Activated gamma-delta T cell (primary cell): ENCODE data around the gene OR2W3.

Experiments used
- DNase-seq: peaks from one replicate; lab custom pipeline; 2025; lab: John Stamatoyannopoulos, UW
- total RNA-seq, 2 donors: gene quantifications; one replicate each; lab custom pipeline; 2026; lab: John Stamatoyannopoulos, UW

Gene OR2W3
- total RNA-seq, result 0.10 to 0.70 reads per million in 2 donors

DNA sequence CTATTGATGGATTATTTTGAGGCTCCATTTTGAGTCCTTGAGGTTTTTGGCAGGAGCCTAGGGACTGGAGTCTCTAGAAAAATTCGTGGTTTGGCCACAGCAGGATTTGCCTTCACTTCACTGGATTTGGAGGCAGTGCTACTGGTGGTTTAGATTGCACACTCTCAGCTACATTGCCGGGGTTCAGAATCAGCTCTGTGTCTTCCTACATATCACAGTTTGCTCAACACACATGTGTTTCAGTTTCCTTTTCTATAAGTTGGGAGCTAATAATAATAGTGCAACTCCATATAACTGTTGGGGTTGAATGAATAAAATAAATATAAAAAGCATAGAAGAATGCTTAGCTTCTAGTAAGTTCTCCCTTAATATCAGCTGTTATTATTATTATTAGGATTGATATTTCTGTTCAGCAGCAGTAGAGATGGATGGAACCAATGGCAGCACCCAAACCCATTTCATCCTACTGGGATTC is at the start of gene OR2W3:
Gene OR2W3 (plus strand): TSS at position 425 of the 475 bp plus-strand sequence. CDS start 0 bp downstream, at position 425.
- DNase-seq, result no peak

DNA sequence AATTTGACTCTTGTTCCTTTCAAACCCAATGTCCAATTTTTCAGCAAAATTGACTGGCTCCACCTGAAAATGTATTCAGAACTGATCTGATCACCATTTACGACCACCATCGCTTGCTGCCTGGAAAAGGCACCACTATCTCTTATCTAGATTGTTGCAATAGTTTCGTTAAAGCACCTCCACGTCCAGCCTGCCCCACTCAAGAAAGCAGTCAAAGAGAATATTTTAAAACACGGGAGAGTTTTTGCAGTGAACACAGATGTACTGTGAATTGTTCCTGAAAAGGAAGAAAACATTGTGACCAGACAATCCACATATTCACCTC is 49.7 kb upstream of the OR2W3 start:
- DNase-seq, result no peak

DNA sequence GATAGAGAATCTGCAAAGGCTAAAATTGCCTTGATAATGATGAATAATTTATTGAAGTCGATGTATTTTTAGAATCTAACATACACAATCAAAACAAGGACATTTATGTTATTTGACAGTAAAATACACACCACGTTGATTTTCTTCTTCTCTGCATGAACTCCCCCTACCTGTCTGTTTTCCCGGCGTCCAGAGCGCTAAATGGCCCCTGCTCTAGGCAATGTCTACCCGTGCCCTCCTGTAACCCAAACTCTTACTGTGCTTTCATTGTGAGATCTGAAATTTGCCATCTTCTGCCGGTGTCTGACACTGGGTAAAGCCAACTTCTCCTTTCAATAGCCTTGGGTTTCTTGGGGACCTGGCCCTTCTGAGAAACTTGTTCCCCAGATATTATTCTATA is 47.0 kb upstream of the OR2W3 start:
- no peak for DNase-seq

DNA sequence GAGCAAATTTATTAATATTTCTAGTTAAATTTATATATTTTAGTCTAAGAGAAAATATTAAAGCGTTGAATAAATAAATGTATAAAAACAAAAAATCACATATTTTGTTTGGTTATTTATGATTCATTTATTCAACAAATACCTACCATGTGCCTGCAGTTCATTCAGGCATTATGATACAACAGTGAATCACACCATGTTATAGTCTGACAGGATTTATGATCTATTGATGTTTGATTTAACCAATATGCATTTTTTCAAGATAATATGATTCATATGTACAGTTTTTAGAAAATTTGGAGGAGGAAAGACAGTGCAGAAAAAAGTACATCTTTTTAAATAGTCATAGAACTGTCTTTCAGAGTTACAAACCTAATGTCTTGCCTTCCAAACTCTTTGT is 45.8 kb upstream of the OR2W3 start:
- no peak for DNase-seq

DNA sequence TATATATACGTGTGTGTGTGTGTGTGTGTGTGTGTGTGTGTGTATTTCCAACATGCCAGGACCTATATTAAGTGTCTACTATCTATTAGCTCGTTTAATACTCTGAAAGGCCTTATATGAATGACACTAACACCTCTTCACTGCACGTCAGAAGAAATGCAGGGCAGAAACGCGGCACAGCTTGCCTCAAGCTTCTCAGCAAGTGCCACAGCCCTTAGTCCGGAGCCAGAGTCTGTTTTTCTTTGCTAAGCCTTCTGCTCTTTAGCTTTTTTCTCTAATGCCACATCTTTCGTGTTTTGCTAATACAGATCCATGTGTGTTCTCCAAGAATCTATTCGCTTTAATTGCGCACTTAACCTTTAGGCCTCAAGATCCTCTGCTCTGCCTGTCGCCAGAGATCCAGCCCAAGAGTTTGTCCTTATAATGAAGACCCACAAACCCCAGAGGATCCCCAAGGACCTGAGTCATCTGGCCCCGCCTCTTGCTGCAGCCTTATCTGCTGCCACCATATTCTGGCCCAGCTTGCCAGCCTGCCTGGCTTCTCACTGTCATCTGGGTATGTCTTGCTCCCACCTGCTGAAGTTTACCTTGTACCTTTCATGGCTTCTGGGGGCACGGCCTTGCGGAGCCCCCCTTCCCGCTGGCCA is 40.4 kb upstream of the OR2W3 start:
- no peak for DNase-seq

DNA sequence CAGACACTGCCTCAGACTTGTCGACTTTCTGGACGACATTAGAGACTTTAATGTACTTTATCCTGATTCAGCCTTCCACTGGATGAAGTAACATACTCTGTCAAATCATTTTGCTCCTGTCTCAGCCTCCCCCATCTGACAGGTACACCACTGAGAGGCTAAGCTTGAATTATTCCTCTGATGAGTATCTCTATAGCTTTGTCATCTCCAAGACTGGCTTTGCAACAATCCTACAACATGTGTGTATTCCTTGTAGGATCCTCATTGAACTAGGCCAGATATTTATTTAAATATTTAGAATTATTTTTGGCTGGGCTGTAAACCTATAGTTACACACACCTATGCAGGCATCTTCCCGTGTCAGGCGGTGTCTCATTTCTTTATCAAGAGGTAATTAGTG is 39.5 kb upstream of the OR2W3 start:
- DNase-seq, result no peak

DNA sequence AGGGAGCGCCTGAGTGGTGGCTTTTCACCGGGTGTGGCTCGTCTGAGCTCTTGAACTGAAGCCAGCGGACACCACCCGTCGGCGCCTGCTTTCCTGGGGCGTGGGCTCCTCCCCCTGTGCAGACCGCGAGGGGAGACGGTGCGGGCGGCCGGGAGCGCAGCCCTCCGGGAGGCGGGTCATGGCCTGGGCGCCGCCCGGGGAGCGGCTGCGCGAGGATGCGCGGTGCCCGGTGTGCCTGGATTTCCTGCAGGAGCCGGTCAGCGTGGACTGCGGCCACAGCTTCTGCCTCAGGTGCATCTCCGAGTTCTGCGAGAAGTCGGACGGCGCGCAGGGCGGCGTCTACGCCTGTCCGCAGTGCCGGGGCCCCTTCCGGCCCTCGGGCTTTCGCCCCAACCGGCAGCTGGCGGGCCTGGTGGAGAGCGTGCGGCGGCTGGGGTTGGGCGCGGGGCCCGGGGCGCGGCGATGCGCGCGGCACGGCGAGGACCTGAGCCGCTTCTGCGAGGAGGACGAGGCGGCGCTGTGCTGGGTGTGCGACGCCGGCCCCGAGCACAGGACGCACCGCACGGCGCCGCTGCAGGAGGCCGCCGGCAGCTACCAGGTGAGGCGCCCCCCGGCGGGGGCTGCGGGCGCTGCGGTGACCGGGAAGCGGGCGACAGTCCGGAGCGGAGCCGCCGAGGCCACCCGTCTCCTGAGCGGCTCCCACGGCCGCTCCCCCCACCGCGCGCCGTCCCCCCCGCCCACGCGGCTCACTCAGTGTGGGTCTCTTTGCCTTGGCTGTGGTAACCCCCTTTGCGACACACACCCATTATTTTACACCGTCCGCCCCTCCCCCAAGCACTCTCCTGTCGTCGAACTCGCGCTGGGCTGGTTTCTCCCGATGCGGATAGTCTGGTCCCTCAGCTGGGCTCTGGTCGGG is 38.1 kb upstream of the OR2W3 start, which contains the start of gene TRIM58:
Gene TRIM58 (plus strand): TSS at position 119 of the 916 bp plus-strand sequence. CDS start 60 bp downstream, at position 179.
- DNase-seq, result no peak

DNA sequence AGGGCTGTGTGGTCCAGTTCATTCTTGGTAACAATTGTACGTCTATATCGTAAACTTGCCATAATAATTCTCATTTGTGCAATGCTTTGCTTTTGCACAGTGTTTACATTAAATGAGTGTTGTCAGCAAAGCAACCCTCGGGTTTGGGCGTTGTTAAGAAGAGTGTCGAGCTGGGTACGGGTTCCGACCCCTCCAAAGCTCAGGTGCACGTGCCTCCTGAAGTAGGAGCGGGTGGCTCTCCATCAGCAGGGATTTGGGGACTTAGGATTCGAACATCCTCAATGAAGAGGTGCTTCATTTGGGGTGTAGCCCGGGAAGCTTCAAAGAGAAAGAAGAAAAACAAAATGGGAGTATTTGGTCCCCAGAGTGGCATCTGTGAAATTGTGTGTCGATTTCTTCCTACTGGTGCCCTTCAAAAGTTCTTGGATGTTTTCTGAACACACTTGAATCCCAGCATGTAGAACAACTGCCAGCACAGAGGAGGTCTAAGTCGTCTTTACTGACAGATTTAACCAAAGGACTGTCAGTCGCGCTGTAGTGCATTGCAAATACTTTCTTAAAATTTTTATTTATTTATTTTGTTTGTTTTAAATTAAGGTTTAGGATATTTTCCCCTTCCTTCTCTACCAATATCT is 37.3 kb upstream of the OR2W3 start:
- no peak for DNase-seq

DNA sequence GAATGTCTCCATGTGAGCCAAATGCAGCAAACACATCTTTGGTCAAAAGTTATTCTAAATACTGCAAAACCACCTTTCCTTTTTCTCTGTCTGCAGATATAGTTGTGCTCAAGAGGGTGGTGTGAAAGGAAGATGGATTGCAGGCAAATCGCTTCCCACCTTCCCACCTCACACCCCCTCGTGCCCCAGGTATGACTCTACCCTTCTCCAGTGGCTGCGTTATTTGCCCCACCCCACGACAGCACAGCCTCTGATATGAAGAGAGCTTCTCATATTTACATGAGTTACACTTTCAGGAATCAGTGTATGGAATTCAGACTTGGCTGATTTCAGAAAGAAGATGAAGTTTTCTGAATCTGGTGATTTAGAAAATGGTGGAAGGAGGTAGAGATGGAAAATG is 32.6 kb upstream of the OR2W3 start:
- no peak for DNase-seq

DNA sequence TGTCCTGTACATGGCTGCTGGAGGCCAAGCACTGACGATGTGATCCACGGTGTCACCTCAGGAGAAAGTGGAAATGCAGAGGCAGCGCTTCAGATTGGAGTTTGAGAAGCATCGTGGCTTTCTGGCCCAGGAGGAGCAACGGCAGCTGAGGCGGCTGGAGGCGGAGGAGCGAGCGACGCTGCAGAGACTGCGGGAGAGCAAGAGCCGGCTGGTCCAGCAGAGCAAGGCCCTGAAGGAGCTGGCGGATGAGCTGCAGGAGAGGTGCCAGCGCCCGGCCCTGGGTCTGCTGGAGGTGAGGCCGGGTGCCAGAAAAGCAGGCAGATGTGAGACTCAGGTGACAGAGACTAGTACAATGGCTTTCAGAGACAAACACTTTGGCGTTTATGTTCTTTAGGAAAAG is 30.7 kb upstream of the OR2W3 start:
- DNase-seq, result no peak

DNA sequence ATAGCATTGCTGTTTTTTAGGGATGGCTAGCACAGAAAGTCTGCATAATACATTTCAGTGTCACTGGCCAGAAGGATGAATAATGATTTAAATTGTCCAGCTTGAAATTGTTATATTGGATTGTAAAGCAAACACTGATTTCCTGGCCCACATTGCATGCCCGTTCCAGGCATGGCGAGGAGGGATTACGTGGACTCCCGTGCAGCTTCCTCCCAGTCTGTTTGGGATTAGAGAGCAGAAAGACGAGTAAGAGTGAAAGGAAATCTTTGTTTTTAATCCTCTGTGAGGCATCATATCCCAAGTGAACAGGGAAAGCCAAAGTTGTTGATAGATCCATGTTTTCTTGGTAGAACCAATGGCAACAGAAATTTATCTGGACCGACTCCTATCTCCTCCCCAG is 30.0 kb upstream of the OR2W3 start:
- no peak for DNase-seq

DNA sequence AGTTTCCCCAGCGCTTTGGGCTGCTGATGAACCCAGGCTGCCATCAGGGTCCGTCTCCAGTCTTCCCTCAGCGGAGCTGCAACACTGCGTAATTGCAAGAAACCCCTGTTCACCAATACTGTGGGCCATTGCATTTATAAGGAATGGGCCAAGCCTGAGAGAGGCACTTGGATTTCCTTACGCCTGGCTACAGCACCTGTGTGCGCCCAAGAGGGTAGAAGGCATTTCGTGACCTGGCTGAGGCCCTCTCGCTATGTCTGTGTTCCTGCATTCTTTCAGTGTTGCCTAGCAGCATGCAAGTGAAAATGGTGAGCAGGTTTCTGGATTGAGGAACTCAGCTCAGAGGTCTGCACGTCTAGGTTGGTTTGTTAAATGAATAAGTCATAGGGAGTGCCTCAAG is 12.0 kb upstream of the OR2W3 start:
- no peak for DNase-seq

DNA sequence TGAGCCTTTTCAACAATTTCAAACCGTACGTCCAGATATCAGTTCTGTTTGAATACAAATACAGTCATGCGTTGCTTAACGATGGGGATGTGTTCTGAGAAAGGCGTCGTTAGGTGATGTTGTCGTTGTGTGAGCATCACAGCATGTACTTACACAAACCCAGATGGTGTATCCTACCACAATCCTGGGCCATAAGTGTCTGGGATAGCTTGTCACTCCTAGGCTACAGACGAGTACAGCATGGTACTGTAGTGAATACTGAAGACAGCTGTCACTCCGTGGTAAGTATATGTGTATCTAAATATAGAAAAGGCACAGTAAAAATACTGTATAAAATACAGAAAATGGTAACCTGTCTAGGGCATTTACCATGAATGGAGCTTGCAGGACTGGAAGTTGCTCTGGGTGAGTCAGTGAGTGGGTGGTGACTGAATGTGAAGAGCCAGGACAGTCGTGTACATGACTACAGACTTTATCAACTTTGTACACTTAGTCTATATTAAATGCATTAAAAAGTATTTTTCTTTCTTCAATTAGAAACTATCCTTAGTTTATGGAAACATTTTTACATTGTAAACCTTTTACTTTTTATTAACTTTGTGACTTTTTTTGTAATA is 10.5 kb upstream of the OR2W3 start:
- DNase-seq, result no peak

DNA sequence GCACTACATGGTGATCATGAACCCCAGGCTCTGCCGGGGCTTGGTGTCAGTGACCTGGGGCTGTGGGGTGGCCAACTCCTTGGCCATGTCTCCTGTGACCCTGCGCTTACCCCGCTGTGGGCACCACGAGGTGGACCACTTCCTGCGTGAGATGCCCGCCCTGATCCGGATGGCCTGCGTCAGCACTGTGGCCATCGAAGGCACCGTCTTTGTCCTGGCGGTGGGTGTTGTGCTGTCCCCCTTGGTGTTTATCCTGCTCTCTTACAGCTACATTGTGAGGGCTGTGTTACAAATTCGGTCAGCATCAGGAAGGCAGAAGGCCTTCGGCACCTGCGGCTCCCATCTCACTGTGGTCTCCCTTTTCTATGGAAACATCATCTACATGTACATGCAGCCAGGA is 589 bp downstream of the OR2W3 start:
- no peak for DNase-seq

DNA sequence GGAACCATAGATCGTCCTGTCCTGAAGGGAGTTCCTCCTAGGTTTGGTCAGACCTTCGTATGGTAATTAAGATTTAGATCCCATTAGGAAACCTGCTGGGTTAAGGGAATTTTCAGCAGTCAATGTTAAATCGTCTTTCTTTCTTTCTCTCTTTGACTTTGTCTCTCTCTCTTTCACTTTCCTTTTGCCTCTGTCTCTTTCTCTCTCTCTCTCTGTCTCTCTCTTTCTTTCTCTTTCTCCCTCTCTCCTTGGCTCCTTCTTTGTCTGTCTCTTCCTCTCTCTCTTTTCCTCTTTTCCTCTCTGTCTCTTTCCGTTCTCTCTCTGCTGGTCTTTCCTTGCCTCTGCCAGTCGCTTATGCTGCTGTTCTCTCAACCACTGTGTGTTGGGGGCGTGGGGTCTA is 8.7 kb downstream of the OR2W3 start:
- no peak for DNase-seq

DNA sequence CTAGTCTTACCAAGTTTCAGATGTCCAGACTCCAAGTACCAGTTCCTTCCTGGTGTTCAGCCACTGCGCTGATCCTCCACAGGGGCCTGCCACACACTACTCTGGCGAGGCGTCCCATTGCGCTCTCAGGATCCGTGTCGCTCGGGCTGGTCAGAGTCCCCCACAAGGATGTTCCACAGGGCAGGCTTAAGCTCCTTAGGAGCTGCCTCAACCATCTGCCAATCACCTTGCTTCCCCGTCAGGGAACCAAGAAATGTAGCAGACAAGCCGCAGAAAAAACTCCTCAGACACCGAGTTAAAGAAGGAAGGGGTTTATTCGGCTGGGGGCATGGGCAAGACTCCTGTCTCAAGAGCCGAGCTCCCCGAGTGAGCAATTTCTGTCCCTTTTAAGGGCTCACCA is 9.8 kb downstream of the OR2W3 start:
- no peak for DNase-seq

DNA sequence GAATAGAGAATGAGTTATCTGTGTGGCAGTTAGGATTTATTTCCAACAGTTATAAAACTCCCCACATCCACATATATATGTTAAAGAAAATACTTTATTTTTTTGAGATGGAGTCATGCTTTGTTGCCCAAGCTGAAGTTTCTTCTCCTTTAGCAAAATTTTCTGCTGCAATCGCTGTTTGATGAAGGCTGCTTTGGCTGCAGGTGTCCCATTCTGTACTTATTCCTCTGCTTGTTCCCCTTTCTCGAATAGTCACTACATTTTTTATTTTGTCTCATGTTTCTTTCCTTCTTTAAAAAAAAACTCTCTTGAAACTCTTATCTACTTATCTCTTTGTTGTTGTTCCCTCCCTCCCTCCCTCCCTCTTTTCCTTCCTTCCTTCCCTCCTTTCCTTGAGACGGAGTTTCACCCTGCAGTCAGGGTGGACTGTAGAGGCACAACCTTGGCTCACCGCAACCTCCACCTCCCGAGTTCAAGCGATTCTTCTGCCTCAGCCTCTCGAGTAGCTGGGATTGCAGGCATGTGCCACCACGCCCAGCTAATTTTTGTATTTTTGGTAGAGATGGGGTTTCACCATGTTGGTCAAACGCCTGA is 10.6 kb downstream of the OR2W3 start:
- DNase-seq, result no peak

DNA sequence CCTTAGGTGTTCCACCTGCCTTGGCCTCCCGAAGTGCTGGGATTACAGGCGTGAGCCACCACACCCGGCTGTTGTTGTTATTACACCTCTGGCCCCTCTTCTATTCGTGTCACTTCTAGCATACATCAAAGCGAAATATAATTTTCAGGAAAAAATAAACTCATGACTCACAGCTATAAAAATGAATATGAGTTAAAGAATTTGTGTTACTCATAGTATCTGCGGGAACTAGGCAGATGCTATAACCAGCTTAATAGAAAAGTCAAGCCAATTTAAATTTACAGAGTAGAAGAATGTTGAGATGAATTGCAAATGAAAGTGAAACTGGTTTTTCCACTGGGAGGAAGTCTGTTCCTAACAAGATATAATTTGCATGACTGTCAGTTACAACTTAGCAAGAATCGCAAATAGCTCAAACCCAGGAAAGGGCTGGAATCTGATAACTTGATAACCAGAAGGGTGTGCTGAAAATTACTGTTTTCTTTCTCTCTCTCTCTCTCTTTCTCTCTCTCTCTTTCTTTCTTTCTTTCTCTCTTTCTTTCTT is 11.2 kb downstream of the OR2W3 start:
- no peak for DNase-seq

DNA sequence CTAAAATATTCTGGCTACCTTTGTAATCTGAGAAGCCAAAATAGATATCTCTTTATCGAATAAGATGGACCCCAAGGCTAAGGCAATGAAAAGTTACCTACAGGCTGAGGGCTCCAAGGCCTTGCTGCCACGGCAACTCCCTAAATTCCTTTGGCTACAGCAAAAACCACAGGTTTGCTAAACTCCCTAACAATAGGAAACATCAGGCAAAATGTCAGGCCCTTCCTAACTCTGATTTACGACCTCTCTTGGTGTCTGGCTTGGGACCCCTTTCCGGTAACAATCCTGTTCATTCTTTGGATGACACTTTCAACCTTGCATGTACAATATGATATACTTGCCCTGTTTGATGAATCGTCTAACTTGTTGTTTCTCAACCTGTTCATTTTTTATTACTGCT is 13.4 kb downstream of the OR2W3 start:
- no peak for DNase-seq

DNA sequence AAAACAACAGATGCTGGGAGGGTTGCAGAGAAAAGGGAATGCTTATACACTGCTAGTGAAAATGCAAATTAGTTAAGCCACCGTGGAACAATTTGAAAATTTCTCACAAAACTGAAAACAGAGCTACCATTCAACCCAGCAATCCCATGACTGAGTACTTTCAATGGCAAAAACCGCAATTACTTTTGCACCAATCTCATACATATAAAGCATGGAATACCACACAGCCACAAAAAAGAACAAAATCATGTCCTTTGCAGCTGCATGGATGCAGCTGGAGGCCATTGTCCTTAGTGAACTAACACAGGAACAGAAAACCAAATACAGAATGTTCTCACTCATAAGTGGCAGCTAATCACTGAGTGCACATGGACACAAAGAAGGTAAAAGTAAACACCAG is 18.4 kb downstream of the OR2W3 start:
- DNase-seq, result no peak

DNA sequence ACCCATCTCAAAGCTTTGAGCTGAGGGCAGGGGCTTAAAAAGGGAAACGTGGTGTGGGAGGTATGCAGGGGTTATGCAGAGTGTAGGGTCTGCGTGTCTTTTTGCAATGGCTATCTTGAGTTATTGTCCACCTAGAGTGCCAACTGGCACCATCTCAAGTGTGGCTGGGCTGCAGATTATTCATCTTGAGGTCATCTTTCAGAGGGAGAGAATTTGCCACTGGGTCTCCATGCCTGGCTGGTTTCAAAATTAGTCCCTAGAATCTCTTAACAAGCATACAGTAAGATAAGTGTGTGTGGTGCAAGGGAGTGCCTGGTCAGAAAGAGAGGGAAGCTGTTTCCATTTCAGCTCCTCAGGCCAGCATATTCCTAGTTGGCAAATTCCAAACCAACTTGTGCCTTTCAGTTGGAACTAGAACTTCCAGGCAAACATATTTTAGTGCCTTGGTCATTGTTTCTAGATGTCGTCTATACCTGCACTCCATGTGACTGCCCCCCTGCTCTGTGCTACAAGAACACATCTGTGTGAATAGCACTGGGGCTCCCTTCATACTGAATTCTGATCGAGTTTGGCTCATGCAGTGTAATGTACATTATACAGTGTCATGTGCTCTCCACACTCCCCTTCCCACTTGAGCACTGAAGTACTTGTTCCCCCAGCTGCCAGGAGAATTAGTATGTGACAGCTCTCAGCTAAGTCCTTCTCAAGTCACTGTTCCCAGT is 19.7 kb downstream of the OR2W3 start:
- no peak for DNase-seq
